HUES48 (cell line): ENCODE results near the gene KIF15.
A peak's percentile ranks its signal among the peaks of the same experiment; 100 is the strongest.

Experiments used
- H3K27ac ChIP-seq: one replicate; pipeline ENCODE4 v1.7.0; 2013; ENCODE audit warnings: low read depth, low read length, inconsistent platforms
- H3K27me3 ChIP-seq: 2 replicates; pipeline ENCODE4 v1.6.1; 2013; ENCODE audit warnings: mild to moderate bottlenecking, low read length; ENCODE audit not compliant: control insufficient read depth, insufficient read depth
- H3K36me3 ChIP-seq: 2 replicates; pipeline ENCODE4 v1.6.1; 2013; ENCODE audit warnings: low read length; ENCODE audit not compliant: control insufficient read depth, insufficient read depth
- H3K4me1 ChIP-seq: 2 replicates; pipeline ENCODE4 v1.6.1; 2013; ENCODE audit warnings: mild to moderate bottlenecking, low read length; ENCODE audit not compliant: control insufficient read depth, insufficient read depth
- H3K4me3 ChIP-seq: 2 replicates; pipeline ENCODE4 v1.5.1; 2013; ENCODE audit warnings: mild to moderate bottlenecking, low read depth, low read length
- H3K9ac ChIP-seq: 2 replicates; pipeline ENCODE4 v1.6.1; 2013; ENCODE audit warnings: mild to moderate bottlenecking, low read depth, low read length, moderate library complexity
- H3K9me3 ChIP-seq: 2 replicates; pipeline ENCODE4 v1.6.1; 2013; ENCODE audit warnings: low read length; ENCODE audit not compliant: control insufficient read depth, insufficient read depth

Gene KIF15

DNA sequence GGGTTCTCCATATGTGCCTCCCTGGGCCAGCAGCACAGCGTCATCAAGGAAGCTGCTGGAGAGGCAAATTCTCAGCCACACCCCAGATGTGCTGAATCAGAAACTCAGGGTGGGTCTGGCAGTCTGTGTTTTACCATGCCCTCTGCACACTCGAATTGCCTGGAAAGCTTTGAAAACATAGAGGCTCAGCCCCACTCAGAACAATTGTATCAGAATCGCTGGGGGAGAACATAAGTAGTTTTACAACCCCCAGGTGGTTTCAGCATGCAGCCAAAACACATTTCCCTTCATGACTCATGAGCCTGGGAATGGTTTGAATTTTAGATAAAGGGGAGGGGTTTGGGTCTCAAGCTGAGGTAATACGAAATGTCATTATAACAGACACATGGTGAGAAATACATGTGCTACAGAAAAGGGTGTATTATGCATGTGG lies 122.4 kb downstream of the KIF15 start:
- no peaks in the 10 kb centered on the region for H3K36me3 ChIP-seq
- H3K4me1 ChIP-seq, result no peaks in the 10 kb centered on the region; the same call in 1 of the 2 replicates
- peak overlapping the region; percentile 74 for H3K27ac ChIP-seq
- no peaks in the 10 kb centered on the region for H3K27me3 ChIP-seq
- no peaks in the 10 kb centered on the region for H3K9me3 ChIP-seq
- no peak overlapping the region for H3K9ac ChIP-seq
- H3K4me3 ChIP-seq, result no peak overlapping the region

DNA sequence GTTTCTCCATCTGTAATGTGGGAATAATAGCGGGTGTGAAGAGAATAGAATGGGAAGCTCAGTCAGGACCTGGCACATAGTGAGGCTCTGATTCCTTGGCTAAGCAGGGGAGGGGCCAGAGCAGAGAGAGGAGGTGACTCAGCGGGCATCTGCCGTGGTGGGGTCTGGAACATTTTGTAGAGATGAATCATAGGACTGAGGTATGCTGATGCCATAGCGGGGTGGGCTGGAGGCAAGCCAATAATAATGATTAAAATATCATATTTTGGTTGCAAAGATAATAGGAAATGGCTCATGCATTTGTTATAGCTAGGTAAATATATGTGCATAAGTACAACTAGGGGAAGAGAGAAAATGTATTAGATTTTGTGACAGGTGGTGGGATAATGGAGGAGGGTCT lies 124.0 kb downstream of the KIF15 start:
- H3K27ac ChIP-seq, result peak overlapping the region; percentile 50
- no peaks in the 10 kb centered on the region; the same call in 1 of the 2 replicates for H3K4me1 ChIP-seq
- H3K9ac ChIP-seq, result no peak overlapping the region
- H3K9me3 ChIP-seq, result no peaks in the 10 kb centered on the region
- H3K36me3 ChIP-seq, result no peaks in the 10 kb centered on the region
- H3K4me3 ChIP-seq, result no peak overlapping the region
- no peaks in the 10 kb centered on the region for H3K27me3 ChIP-seq

DNA sequence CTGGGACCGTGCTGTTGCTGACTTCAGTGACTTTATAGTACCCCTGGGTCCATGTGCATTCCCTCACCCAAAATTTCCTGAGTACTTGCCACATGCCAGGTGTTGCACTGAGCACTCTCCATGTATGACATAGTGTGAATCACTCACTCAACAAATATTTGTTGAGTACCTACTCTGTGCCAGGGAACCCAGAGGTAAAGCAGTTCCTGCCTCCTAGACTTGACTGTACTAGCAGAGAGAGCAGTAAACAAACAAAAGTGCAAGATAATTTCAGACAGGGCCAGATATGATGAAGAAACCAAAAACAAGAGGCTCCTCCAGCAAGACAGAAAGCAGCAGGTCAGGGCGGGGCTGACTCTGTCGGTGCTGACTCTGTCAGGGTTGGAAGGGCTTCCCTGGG lies 125.0 kb downstream of the KIF15 start:
- Histone ChIP-seq H3K36me3 (no peaks in the 10 kb centered on the region), H3K9ac (no peak overlapping the region), H3K4me1 (no peaks in the 10 kb centered on the region; the same call in 1 of the 2 replicates), H3K4me3 (no peak overlapping the region), H3K27ac (no peak overlapping the region), H3K9me3 (no peaks in the 10 kb centered on the region), H3K27me3 (no peaks in the 10 kb centered on the region)

DNA sequence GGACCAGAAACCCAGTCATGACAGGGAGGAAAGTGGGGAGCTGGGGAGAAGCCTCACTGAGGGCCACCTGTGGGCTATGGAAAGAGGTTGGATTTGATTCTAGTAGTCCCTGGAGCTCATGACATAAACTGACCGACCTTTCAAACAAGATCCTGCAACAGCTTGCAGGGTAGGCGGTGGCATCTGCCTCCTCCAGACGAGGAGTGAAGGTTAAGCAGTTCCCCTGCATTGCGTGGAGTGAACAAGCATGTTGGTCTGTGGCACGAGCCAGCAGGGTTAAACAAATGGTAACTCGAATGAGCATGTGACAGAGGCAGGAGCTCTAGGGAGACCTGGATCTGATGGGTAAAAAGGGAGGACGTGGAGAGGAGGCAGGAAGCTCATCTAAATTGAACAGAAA lies 125.5 kb downstream of the KIF15 start:
- Histone ChIP-seq H3K4me1 (no peaks in the 10 kb centered on the region; the same call in 1 of the 2 replicates), H3K4me3 (no peak overlapping the region), H3K27me3 (no peaks in the 10 kb centered on the region), H3K27ac (no peak overlapping the region), H3K36me3 (no peaks in the 10 kb centered on the region), H3K9me3 (no peaks in the 10 kb centered on the region), H3K9ac (no peak overlapping the region)

DNA sequence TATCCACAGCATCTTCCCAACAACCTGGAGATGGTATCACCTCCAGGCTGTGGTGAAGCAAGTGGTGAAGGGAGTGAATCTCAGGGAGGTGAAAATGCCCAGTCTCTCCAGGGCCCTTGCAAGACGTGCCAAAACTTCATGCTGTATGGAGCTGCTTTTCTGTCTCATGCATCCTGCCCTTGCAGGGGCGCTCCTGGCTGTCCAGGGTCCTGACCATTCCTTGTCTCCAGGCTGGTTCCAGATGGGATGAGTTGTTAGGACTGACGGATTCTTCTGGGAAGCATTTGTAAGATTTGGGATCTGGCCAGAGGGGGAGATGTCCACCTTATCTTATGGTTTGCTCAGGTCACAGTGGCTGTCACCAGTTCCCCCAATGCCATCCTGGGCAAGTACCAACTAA lies 128.7 kb downstream of the KIF15 start:
- Histone ChIP-seq H3K27me3 (no peaks in the 10 kb centered on the region), H3K27ac (no peak overlapping the region), H3K9ac (no peak overlapping the region), H3K36me3 (no peaks in the 10 kb centered on the region), H3K4me3 (no peak overlapping the region), H3K4me1 (peaks cover 4% of the 10 kb centered on the region; the same call in 1 of the 2 replicates), H3K9me3 (no peaks in the 10 kb centered on the region)

DNA sequence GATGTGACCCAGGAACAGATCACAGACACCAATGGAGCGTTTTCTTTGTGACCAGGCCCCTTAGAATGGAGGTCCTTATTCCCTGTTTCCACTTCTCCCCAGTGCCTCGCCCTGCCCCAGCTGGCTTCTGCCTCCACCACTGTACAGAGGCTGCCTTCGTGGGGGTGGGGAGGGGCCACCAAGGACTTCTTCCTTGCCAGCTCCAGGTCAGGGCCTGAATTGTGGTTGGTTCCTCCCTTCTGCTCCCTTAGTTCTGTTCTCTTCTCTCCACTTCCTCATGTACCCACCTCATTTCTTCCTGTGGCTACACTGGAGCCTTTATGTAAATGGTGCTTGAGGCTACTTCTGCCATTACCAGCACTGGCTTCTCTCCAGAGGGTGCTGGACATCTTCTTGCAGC lies 129.3 kb downstream of the KIF15 start:
- Histone ChIP-seq H3K36me3 (no peaks in the 10 kb centered on the region), H3K9ac (no peak overlapping the region), H3K4me3 (no peak overlapping the region), H3K4me1 (peaks cover 4% of the 10 kb centered on the region; the same call in 1 of the 2 replicates), H3K27ac (no peak overlapping the region), H3K9me3 (no peaks in the 10 kb centered on the region), H3K27me3 (no peaks in the 10 kb centered on the region)

DNA sequence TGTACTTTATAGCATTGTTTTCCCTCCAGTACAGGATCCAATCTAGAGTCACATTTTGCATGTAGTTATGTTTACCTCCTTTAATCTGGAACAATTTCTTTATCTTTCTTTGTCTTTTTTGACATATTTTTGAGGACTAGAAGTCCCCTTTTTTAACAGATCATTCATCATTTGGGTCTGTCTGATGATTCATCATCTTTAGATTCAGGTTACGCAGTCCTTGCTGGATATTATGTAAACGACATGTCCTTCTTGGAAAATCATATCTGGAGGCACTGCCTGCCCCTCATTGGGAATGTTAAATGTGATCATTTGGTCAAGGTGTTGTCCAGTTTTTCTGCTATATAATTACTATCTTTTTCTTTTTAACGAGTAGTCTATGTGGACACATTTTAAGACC lies 131.1 kb downstream of the KIF15 start:
- no peaks in the 10 kb centered on the region for H3K9me3 ChIP-seq
- no peaks in the 10 kb centered on the region for H3K27me3 ChIP-seq
- H3K27ac ChIP-seq, result no peak overlapping the region
- no peak overlapping the region for H3K9ac ChIP-seq
- peaks cover 4% of the 10 kb centered on the region; the same call in 1 of the 2 replicates for H3K4me1 ChIP-seq
- H3K4me3 ChIP-seq, result no peak overlapping the region
- no peaks in the 10 kb centered on the region for H3K36me3 ChIP-seq

DNA sequence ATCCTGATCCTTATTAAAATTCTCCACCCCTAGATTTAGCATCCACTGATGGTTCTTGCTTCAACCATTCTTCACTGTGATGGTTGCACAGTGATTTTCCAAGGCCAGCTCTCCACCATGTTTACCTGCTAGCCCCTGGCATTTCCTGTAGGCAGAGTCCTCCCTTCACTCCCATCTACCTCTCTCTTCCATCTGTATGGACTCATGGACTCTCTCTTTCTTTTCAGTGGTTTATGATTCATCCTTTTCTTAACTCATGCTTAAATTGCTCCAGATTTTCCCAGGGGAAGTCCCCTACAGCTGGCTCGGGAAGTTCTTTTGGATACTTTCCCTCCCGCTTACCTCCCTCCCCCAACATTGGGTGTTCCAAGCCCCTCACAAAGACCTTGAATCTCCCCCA lies 131.5 kb downstream of the KIF15 start:
- Histone ChIP-seq H3K27ac (no peak overlapping the region), H3K4me3 (no peak overlapping the region), H3K9me3 (no peaks in the 10 kb centered on the region), H3K36me3 (no peaks in the 10 kb centered on the region), H3K4me1 (peaks cover 4% of the 10 kb centered on the region; the same call in 1 of the 2 replicates), H3K9ac (no peak overlapping the region), H3K27me3 (no peaks in the 10 kb centered on the region)

DNA sequence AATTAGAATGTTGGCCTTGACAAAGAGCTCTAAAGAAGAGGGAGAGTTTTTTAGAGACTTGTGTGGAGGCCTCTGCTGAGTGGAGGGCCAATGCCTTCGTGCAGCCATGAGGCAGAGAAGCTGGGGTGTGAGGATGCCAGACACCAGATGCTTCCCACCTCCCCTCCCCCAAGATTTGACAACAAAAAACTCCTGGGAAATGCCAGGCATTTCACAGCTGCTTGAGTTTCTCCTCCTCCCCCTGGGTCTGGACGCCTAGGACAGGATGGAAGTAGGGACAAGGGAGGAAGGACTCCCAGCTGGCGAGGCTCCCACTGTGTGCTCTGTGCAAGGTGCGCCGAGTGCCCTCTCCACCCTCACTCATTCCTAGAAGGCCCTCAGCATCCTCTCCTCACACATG lies 132.9 kb downstream of the KIF15 start:
- peaks cover 12% of the 10 kb centered on the region for H3K4me1 ChIP-seq
- H3K9me3 ChIP-seq, result no peaks in the 10 kb centered on the region
- H3K4me3 ChIP-seq, result no peak overlapping the region
- H3K36me3 ChIP-seq, result no peaks in the 10 kb centered on the region
- peak overlapping the region; percentile 42 for H3K27ac ChIP-seq
- H3K9ac ChIP-seq, result no peak overlapping the region
- no peaks in the 10 kb centered on the region for H3K27me3 ChIP-seq

DNA sequence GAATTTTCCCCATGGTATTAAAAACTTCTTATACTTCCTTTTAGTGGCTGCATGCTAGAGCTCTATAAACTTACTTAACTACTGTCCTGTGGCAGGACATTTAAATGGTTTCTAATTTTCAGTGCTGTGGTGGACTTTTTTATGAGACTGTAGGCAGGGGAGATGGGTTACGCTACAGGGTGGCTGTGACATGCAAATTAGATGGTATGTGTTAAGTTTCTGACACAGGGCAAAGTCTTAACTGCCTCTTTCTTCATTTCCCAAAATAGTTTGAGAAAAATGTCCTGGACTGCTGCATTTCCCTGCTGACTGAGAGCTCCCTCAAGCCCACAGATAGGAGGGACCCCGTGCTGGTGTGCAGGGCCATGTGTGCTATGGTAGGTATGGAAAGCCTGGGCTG lies 134.8 kb downstream of the KIF15 start:
- Histone ChIP-seq H3K27me3 (no peaks in the 10 kb centered on the region), H3K4me1 (peaks cover 14% of the 10 kb centered on the region), H3K36me3 (no peaks in the 10 kb centered on the region), H3K4me3 (no peak overlapping the region), H3K9ac (no peak overlapping the region), H3K9me3 (no peaks in the 10 kb centered on the region), H3K27ac (no peak overlapping the region)

DNA sequence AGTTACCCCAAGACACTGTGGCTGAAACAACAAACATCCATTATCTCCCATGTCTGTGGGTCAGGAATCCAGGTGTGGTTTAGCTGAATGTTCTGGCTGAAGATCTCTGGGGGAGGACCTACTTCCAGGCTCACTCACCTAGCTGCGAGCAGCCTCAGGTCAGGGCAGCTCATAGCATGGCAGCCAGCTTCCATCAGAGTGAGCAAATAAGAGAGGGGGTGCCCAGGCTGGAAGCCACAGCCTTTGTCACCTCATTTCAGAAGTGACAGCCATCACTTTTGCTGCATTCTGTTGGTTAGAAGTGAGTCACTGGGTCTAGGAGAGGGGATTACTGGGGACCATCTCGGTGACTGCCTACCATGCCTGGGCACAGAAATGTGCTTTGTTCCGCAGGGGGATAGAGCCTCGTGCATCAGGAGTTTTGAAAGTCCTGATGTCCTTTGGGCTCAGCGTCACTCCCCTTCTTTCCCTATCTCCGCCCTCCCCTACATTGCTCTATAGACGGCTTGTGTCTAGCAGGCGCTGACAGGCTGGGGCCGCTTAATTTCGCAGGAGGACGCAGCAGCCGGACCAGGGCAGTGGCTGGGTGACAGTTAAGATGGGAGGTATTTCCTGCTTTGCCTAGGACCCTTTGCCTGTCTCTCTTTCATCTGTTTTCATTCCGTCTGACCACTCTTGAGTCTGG lies 138.2 kb downstream of the KIF15 start:
- Histone ChIP-seq H3K4me3 (no peak overlapping the region), H3K36me3 (no peaks in the 10 kb centered on the region), H3K9me3 (no peaks in the 10 kb centered on the region), H3K27me3 (no peaks in the 10 kb centered on the region), H3K27ac (no peak overlapping the region), H3K9ac (no peak overlapping the region), H3K4me1 (peaks cover 9% of the 10 kb centered on the region)
